Caco-2 (cell line): Measurements from ENCODE around the gene GUK1. TPM values are rescaled to one million over a fixed set of nuclear protein-coding genes. Genes with fewer than 3 reads are reported as not detected.

Experiments used
- BruUV-seq: library from RNA; stranded (reverse); fragments of 400-500 nt; replicated peaks from 2 replicates; lab custom pipeline; 2021; lab: Mats Ljungman, UMichigan
- CTCF ChIA-PET: fragments of 300-600 bp; sonication (Branson Sonifier 250); formaldehyde crosslinking; loops from one replicate; lab custom pipeline; 2022; ENCODE audit warnings: antibody characterized with exemption; lab: Charles Lee
- POLR2A ChIA-PET: fragments of 300-600 bp; sonication (Branson Sonifier 250); formaldehyde crosslinking; loops from one replicate; lab custom pipeline; 2022; ENCODE audit warnings: antibody characterized with exemption; lab: Charles Lee
- DNase-seq, 2 experiments: peaks; one replicate each; pipeline versions ENCODE4 v3.0.0 to v3.0.0-alpha.2; 2020 to 2022
- H3K27me3 ChIP-seq: replicated peaks from 2 replicates; pipeline ENCODE4 v1.6.0; 2011; ENCODE audit warnings: low read length; ENCODE audit not compliant: control insufficient read depth, insufficient read depth
- H3K36me3 ChIP-seq: 2 replicates; pipeline ENCODE4 v1.5.1; 2011; ENCODE audit warnings: low read length; ENCODE audit not compliant: control insufficient read depth, insufficient read depth
- H3K4me1 ChIP-seq: fragments of 250-450 bp; sonication (Bioruptor Pico); 2 replicates; pipeline ENCODE4 v1.5.1; 2020; ENCODE audit warnings: mild to moderate bottlenecking
- H3K4me3 ChIP-seq: 2 replicates; pipeline ENCODE4 v1.5.1; 2011; ENCODE audit warnings: low read depth, mild to moderate bottlenecking, control low read depth, low read length
- H3K9me3 ChIP-seq: fragments of 250-450 bp; sonication (Bioruptor Pico); 2 replicates; pipeline ENCODE4 v1.5.1; 2020; ENCODE audit warnings: mild to moderate bottlenecking, moderate library complexity
- H3K27ac Mint-ChIP-seq: one replicate; pipeline ENCODE4 v1.8.0; 2022; ENCODE audit warnings: mixed read lengths; ENCODE audit not compliant: unreplicated experiment
- H3K27me3 Mint-ChIP-seq: one replicate; pipeline ENCODE4 v1.8.0; 2022; ENCODE audit warnings: mixed read lengths; ENCODE audit not compliant: insufficient read depth, unreplicated experiment
- H3K36me3 Mint-ChIP-seq: one replicate; pipeline ENCODE4 v1.8.0; 2022; ENCODE audit warnings: mild to moderate bottlenecking, mixed read lengths; ENCODE audit not compliant: insufficient read depth, unreplicated experiment
- H3K4me1 Mint-ChIP-seq: one replicate; pipeline ENCODE4 v1.8.0; 2022; ENCODE audit warnings: low read depth, mixed read lengths; ENCODE audit not compliant: unreplicated experiment
- H3K4me3 Mint-ChIP-seq: one replicate; pipeline ENCODE4 v1.8.0; 2022; ENCODE audit warnings: mild to moderate bottlenecking, moderate library complexity, mixed read lengths; ENCODE audit not compliant: unreplicated experiment
- H3K9me3 Mint-ChIP-seq: one replicate; pipeline ENCODE4 v1.8.0; 2022; ENCODE audit warnings: mixed read lengths; ENCODE audit not compliant: unreplicated experiment
- intact Hi-C: fragments of 100-400 bp; cut with micrococcal nuclease; formaldehyde crosslinking; loops from one replicate; pipeline ENCODE4 v1.10.0; 2022; ENCODE audit not compliant: unreplicated experiment
- total RNA-seq: library from RNA; stranded (reverse); gene quantifications from 2 replicates; pipeline ENCODE4 v1.2.3, GENCODE V29; 2022
- TF ChIP-seq, protein P1 (sequence below), 2 experiments: fragments of 200-600 bp in 1 of 2; IDR thresholded peaks; 1 replicate in 1 of 2; 2 replicates in 1 of 2; pipeline versions ENCODE4 v1.5.1 to v1.8.0; 2011 to 2022; ENCODE audit warnings: antibody characterized with exemption in 1 of 2, control low read depth in 1 of 2, inconsistent platforms in 1 of 2, low read depth in 1 of 2, low read length in 1 of 2, mild to moderate bottlenecking in 1 of 2, moderate library complexity in 1 of 2; ENCODE audit not compliant: insufficient read depth in 1 of 2, severe bottlenecking in 1 of 2, unreplicated experiment in 1 of 2

Gene GUK1
- total RNA-seq, 1 experiment from 2014 or later: 73.6 TPM

DNA sequence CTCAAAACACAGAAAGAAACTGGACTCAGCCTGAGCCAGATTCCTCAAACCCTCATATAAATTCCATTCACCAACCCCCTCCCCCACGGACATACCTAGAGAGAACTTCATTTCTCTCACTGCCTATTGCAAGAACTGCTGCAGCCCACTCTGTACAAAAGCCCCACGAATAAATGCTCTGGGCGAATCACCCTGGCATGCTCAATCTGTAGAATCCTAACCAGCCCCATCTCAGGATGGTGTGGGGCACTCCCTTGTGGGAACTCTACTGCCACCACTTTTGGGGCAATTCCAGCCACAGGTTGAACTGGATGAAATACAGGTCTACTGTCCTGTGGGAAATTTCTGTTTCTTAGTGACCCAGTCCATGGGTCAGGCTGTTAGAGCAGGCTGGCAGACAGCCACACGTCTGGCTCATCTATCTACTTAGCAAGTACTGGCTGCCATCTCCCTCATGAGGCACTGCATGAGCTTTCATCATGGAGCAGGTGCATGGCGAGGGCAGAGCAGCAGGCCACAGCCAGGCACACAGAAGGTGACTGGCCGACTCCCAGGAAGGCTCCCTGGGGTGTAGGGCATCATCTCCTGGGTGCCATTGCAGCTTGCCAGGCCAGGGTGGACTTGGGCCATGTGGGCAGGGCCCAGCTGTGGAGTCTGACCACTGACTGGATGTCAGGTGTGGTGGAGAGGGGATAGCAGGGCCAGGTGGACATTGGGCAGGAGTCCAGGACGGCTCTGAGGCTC is 35.4 kb upstream of the GUK1 start:
- ChIA-PET CTCF (no interaction called here), POLR2A (no interaction called here)
- no peak overlapping the region for H3K4me3 ChIP-seq
- no TSS peak for BruUV-seq
- intact Hi-C loops: loop anchor here (10.0 kb wide), 1 partner anchor 620 kb away; no protein-coding TSS in a partner anchor
- H3K36me3 ChIP-seq: 0 out of 2 replicates have a peak, but pooled peaks cover 1% of the 10 kb centered on the region
- TF ChIP-seq, protein P1, sequence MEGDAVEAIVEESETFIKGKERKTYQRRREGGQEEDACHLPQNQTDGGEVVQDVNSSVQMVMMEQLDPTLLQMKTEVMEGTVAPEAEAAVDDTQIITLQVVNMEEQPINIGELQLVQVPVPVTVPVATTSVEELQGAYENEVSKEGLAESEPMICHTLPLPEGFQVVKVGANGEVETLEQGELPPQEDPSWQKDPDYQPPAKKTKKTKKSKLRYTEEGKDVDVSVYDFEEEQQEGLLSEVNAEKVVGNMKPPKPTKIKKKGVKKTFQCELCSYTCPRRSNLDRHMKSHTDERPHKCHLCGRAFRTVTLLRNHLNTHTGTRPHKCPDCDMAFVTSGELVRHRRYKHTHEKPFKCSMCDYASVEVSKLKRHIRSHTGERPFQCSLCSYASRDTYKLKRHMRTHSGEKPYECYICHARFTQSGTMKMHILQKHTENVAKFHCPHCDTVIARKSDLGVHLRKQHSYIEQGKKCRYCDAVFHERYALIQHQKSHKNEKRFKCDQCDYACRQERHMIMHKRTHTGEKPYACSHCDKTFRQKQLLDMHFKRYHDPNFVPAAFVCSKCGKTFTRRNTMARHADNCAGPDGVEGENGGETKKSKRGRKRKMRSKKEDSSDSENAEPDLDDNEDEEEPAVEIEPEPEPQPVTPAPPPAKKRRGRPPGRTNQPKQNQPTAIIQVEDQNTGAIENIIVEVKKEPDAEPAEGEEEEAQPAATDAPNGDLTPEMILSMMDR (IDR thresholded peaks at IDR 0.05; ENCODE audit: insufficient read depth in 1 of 2, low read depth in 1 of 2, low read length in 1 of 2, severe bottlenecking in 1 of 2, unreplicated experiment in 1 of 2): no peak
- DNase-seq: peak in 1 of 2 experiments; percentile 52
- H3K27me3 ChIP-seq: no peaks in the 10 kb centered on the region
- peaks cover 15% of the 10 kb centered on the region for H3K4me1 Mint-ChIP-seq
- H3K27ac Mint-ChIP-seq: peak overlapping the region; percentile 97
- peaks cover 53% of the 10 kb centered on the region for H3K36me3 Mint-ChIP-seq
- H3K4me3 Mint-ChIP-seq: peak overlapping the region; percentile 93
- no peaks in the 10 kb centered on the region for H3K27me3 Mint-ChIP-seq
- no peaks in the 10 kb centered on the region for H3K9me3 Mint-ChIP-seq
- H3K4me1 ChIP-seq: peaks cover 23% of the 10 kb centered on the region
- no peaks in the 10 kb centered on the region for H3K9me3 ChIP-seq

DNA sequence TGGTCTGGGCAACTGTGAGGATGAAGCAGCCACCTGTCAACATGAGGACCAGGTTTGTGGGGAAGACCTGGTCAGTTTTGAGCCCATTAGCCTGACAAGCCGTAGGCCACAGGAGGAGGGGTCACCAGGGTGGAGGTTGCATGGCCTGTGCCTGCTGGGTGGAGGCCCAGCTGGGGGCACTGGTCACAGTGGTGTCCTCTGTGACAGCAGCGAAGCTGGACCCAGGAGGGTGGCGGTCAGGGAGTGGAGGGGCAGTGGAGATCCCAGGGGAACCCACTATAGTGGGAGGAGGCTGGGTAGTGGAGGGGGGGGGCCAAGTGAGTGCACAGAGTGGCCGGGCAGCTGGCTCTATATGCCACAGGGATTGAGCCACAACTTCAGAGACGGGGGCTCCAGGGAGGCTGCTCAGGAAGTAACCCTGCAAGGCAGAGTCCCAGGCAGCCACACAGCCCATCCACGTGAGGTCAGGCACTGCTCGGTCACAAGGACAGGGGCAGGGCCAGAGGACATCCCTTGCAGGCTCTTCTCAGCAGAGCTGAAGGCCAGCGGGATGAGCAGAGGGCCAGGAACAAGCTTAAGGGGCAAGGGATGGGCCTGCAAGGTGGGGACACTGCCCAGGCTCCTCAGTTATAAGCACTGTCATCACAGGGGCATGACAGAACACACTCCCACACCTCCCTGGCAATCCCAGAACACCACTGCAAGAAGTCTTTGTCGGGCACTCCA is 34.6 kb upstream of the GUK1 start:
- no peaks in the 10 kb centered on the region for H3K9me3 ChIP-seq
- BruUV-seq: no TSS peak
- Mint-ChIP-seq H3K27me3 (no peaks in the 10 kb centered on the region), H3K36me3 (peaks cover 53% of the 10 kb centered on the region), H3K27ac (peak overlapping the region; percentile 97), H3K4me3 (no peak overlapping the region), H3K9me3 (no peaks in the 10 kb centered on the region), H3K4me1 (peaks cover 21% of the 10 kb centered on the region)
- intact Hi-C loops: loop anchor here (10.0 kb wide), 1 partner anchor 621 kb away; no protein-coding TSS in a partner anchor
- H3K4me3 ChIP-seq: no peak overlapping the region
- H3K36me3 ChIP-seq: 0 out of 2 replicates have a peak, but pooled peaks cover 1% of the 10 kb centered on the region
- TF ChIP-seq, protein P1 (IDR thresholded peaks at IDR 0.05; ENCODE audit: insufficient read depth in 1 of 2, low read depth in 1 of 2, low read length in 1 of 2, severe bottlenecking in 1 of 2, unreplicated experiment in 1 of 2): no peak
- no peaks in the 10 kb centered on the region for H3K27me3 ChIP-seq
- ChIA-PET CTCF (interaction anchor here (0.6 kb wide), 1 partner anchor 16 kb away, joined by 3 read pairs; no protein-coding TSS in a partner anchor), POLR2A (interaction anchor here (0.9 kb wide), 1 partner anchor 23 kb away, joined by 3 read pairs; the partner anchor contains the start of gene ARF1)
- H3K4me1 ChIP-seq: peaks cover 25% of the 10 kb centered on the region
- DNase-seq: no peak
